ENCODE results near the gene HCAR1. TPM values are rescaled to one million over a fixed set of nuclear protein-coding genes. Genes with fewer than 3 reads are reported as not detected.
"Not testable (repeated sequence)": the region's sequence is repeated elsewhere in the genome, so short reads cannot be mapped to it uniquely, and the experiment has no call there.

HCAR1 gene
- total and polyA plus RNA-seq, 2 of the 4 experiments (the other 2 are of a cell fraction), result 0.03 TPM; not detected in 1

DNA sequence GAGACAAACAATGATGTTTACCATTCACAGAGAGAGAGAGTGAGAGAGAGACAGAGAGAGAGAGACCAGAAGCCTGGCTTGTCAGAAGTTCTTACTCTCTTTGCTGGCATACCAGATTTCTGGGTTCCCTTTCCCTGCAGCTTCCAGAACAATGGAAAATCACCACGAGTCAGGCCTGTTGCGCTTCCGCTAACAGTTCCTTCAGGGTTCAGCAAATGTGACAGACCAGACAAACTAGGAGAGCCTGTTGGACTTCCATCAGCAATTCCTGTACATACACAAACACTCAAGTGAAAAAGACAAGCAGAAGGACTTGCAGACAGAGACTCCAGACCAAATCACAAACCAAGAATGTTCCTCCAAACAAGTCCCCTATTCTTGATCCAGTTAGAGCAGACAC is 21.4 kb downstream of the HCAR1 start:
- H4K20me1 ChIP-seq (ENCODE audit: insufficient read depth, low read length); H2AK9ac ChIP-seq (replicated peaks; ENCODE audit: low read depth, low read length, poor library complexity); H2AK5ac ChIP-seq (ENCODE audit: low read depth, low read length); H3K79me1 ChIP-seq (ENCODE audit: low read depth in 1 of 2, low read length in 2 of 2); intact Hi-C loops (cut with micrococcal nuclease); H2BK15ac ChIP-seq (ENCODE audit: low read depth, low read length); H2BK5ac ChIP-seq (ENCODE audit: low read depth, low read length, poor library complexity, severe bottlenecking); H4K91ac ChIP-seq (ENCODE audit: insufficient read depth, low read depth, low read length); H4K5ac ChIP-seq (ENCODE audit: low read depth, low read length); H3K4me1 ChIP-seq (ENCODE audit: control insufficient read depth, insufficient read depth, low read length); H3K4me2 ChIP-seq (ENCODE audit: low read depth, low read length); BruUV-seq (replicated peaks); H3K9ac ChIP-seq (ENCODE audit: low read depth, low read length); in situ Hi-C loops (cut with MboI; ENCODE audit: low sequenced_read_pairs); H4K8ac ChIP-seq (ENCODE audit: low read depth in 2 of 2, low read length in 2 of 2); H3K4ac ChIP-seq (ENCODE audit: low read depth, low read length); H3K23ac ChIP-seq (ENCODE audit: low read depth, low read length); H3K9me1 ChIP-seq (ENCODE audit: insufficient read depth, low read length); POLR2A ChIA-PET (ENCODE audit: unreplicated experiment); H3K36me3 ChIP-seq (ENCODE audit: control insufficient read depth, insufficient read depth, low read length); dilution Hi-C loops (cut with HindIII; ENCODE audit: low sequenced_read_pairs, unreplicated experiment); H3K14ac ChIP-seq (replicated peaks; ENCODE audit: low read depth, low read length); H3K18ac ChIP-seq (ENCODE audit: low read depth, low read length); CTCF ChIA-PET; H3K4me3 ChIP-seq (ENCODE audit: insufficient read depth, low read depth, low read length); H3K56ac ChIP-seq (ENCODE audit: extremely low read depth, insufficient read depth, low read length); H2BK20ac ChIP-seq (ENCODE audit: low read depth, low read length); DNase-seq; H3K9me3 ChIP-seq (ENCODE audit: control insufficient read depth, insufficient read depth, low read length); H3K27ac ChIP-seq (ENCODE audit: insufficient read depth, low read length); H2AFZ ChIP-seq (replicated peaks; ENCODE audit: low read length, poor library complexity); ATAC-seq (ENCODE audit: low read depth); H3K27me3 ChIP-seq (ENCODE audit: control insufficient read depth, insufficient read depth, low read length); H2BK120ac ChIP-seq (ENCODE audit: low read depth, low read length): not testable (repeated sequence)
- no CpG with 5 or more reads among the region's 3 CpGs for WGBS, 2 experiments (ENCODE audit: extremely low coverage in 2 of 2, insufficient read length in 1 of 2)

DNA sequence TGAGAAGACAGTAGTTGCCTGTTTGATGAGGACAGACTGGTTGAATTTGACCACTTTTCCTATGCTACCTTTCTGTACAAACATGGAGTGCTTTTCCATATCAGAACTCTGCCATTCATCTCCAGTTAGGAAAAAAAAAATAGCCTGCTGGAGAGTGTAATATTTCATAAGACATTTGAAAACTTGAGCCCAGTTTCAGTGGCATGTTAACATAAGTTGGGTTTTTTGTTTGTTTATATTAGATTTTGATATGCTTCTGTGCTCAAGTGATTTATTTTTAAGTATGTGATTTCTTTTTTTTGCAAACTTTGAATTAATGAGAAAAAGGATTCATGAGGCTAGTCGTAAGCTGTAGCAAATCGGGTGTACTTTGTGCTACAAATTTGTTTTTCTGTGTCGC is 26.8 kb downstream of the HCAR1 start:
- H3K27me3 ChIP-seq (ENCODE audit: control insufficient read depth, insufficient read depth, low read length); H2AFZ ChIP-seq (replicated peaks; ENCODE audit: low read length, poor library complexity); H3K56ac ChIP-seq (ENCODE audit: extremely low read depth, insufficient read depth, low read length); dilution Hi-C loops (cut with HindIII; ENCODE audit: low sequenced_read_pairs, unreplicated experiment); H4K5ac ChIP-seq (ENCODE audit: low read depth, low read length); H4K20me1 ChIP-seq (ENCODE audit: insufficient read depth, low read length); H3K27ac ChIP-seq (ENCODE audit: insufficient read depth, low read length); H3K14ac ChIP-seq (replicated peaks; ENCODE audit: low read depth, low read length); POLR2A ChIA-PET (ENCODE audit: unreplicated experiment); H2BK5ac ChIP-seq (ENCODE audit: low read depth, low read length, poor library complexity, severe bottlenecking); H2BK15ac ChIP-seq (ENCODE audit: low read depth, low read length); H3K9me1 ChIP-seq (ENCODE audit: insufficient read depth, low read length); intact Hi-C loops (cut with micrococcal nuclease); H2AK9ac ChIP-seq (replicated peaks; ENCODE audit: low read depth, low read length, poor library complexity); H3K4me2 ChIP-seq (ENCODE audit: low read depth, low read length); H2BK120ac ChIP-seq (ENCODE audit: low read depth, low read length); H3K4ac ChIP-seq (ENCODE audit: low read depth, low read length); H3K4me1 ChIP-seq (ENCODE audit: control insufficient read depth, insufficient read depth, low read length); H3K79me1 ChIP-seq (ENCODE audit: low read depth in 1 of 2, low read length in 2 of 2); H3K9ac ChIP-seq (ENCODE audit: low read depth, low read length); DNase-seq; H4K8ac ChIP-seq (ENCODE audit: low read depth in 2 of 2, low read length in 2 of 2); H3K4me3 ChIP-seq (ENCODE audit: insufficient read depth, low read depth, low read length); H3K18ac ChIP-seq (ENCODE audit: low read depth, low read length); H3K36me3 ChIP-seq (ENCODE audit: control insufficient read depth, insufficient read depth, low read length); H3K9me3 ChIP-seq (ENCODE audit: control insufficient read depth, insufficient read depth, low read length); in situ Hi-C loops (cut with MboI; ENCODE audit: low sequenced_read_pairs); CTCF ChIA-PET; BruUV-seq (replicated peaks); H4K91ac ChIP-seq (ENCODE audit: insufficient read depth, low read depth, low read length); H2AK5ac ChIP-seq (ENCODE audit: low read depth, low read length); H2BK20ac ChIP-seq (ENCODE audit: low read depth, low read length); ATAC-seq (ENCODE audit: low read depth); H3K23ac ChIP-seq (ENCODE audit: low read depth, low read length): not testable (repeated sequence)
- no CpG with 5 or more reads among the region's 3 CpGs for WGBS, 2 experiments (ENCODE audit: extremely low coverage in 2 of 2, insufficient read length in 1 of 2)

All from IMR-90 (cell line).